Kidney epithelial cell (primary cell): Measurements from ENCODE around the gene DAO. TPM values are rescaled to one million over a fixed set of nuclear protein-coding genes. Genes with fewer than 3 reads are reported as not detected.
"Not testable (repeated sequence)": the region's sequence is repeated elsewhere in the genome, so short reads cannot be mapped to it uniquely, and the experiment has no call there.

Source experiments
- DNase-seq: peaks from one replicate; pipeline ENCODE4 v3.0.0-alpha.2; 2010; ENCODE audit warnings: low read depth
- H3K27me3 ChIP-seq: 2 replicates; pipeline ENCODE4 v1.6.0; 2011; ENCODE audit warnings: low read length; ENCODE audit not compliant: control insufficient read depth, insufficient read depth
- H3K36me3 ChIP-seq: 2 replicates; pipeline ENCODE4 v1.5.1; 2011; ENCODE audit warnings: low read length; ENCODE audit not compliant: control insufficient read depth, insufficient read depth
- H3K4me3 ChIP-seq: 2 replicates; pipeline ENCODE4 v1.5.1; 2011; ENCODE audit warnings: low read depth, mild to moderate bottlenecking, control low read depth, low read length
- CTCF ChIP-seq: IDR thresholded peaks from 2 replicates; pipeline ENCODE4 v1.5.1; 2011; ENCODE audit warnings: mild to moderate bottlenecking, moderate library complexity, low read length, control low read depth, inconsistent platforms; ENCODE audit not compliant: insufficient read depth, poor library complexity, severe bottlenecking
- total RNA-seq: library from RNA; depleted of rRNA; stranded (reverse); fragments of >200 nt; gene quantifications from 2 replicates; pipeline ENCODE4 v1.2.3, GENCODE V29; 2015

DAO gene
- total RNA-seq, 1 donor from 2014 or later: not detected

GRCh38 chr12:108861878-108862587 lies 17.9 kb upstream of the DAO start:
- no peaks in the 10 kb centered on the region for H3K27me3 ChIP-seq
- H3K36me3 ChIP-seq: no peaks in the 10 kb centered on the region
- no peak for TF ChIP-seq CTCF
- no peak overlapping the region for H3K4me3 ChIP-seq
- no peak for DNase-seq

GRCh38 chr12:108862588-108862959 lies 17.3 kb upstream of the DAO start:
- H3K4me3 ChIP-seq: no peak overlapping the region
- H3K27me3 ChIP-seq: no peaks in the 10 kb centered on the region
- no peak for TF ChIP-seq CTCF
- H3K36me3 ChIP-seq: no peaks in the 10 kb centered on the region
- no peak for DNase-seq

GRCh38 chr12:108865169-108865568 lies 14.7 kb upstream of the DAO start:
- no peak for DNase-seq

GRCh38 chr12:108866083-108866482 lies 13.8 kb upstream of the DAO start:
- not testable (repeated sequence) for DNase-seq, H3K27me3 ChIP-seq, H3K4me3 ChIP-seq, H3K36me3 ChIP-seq

More at GRCh38 chr12:108865169-108865568, 14.7 kb upstream of the DAO start:
- Histone ChIP-seq H3K4me3 (no peak overlapping the region), H3K36me3 (no peaks in the 10 kb centered on the region), H3K27me3 (no peaks in the 10 kb centered on the region)
- TF ChIP-seq CTCF: no peak

GRCh38 chr12:108868781-108869180 lies 11.1 kb upstream of the DAO start:
- no peak for TF ChIP-seq CTCF

GRCh38 chr12:108875280-108875679 lies 4.6 kb upstream of the DAO start:
- no peaks in the 10 kb centered on the region for H3K27me3 ChIP-seq
- no peaks in the 10 kb centered on the region for H3K36me3 ChIP-seq
- DNase-seq: no peak
- H3K4me3 ChIP-seq: no peak overlapping the region
- TF ChIP-seq CTCF: no peak

More at GRCh38 chr12:108868781-108869180, 11.1 kb upstream of the DAO start:
- no peak for DNase-seq
- Histone ChIP-seq H3K27me3 (no peaks in the 10 kb centered on the region), H3K36me3 (no peaks in the 10 kb centered on the region), H3K4me3 (no peak overlapping the region)
